Upper lobe of right lung (tissue), 1 donor: ENCODE measurements around the gene CD36. TPM values are rescaled to one million over a fixed set of nuclear protein-coding genes. Genes with fewer than 3 reads are reported as not detected.
A peak's percentile ranks its signal among the peaks of the same experiment; 100 is the strongest.

Experiments used
- ATAC-seq: fragments of 200-7000 bp; cut with Tn5 transposase; one replicate; pipeline ENCODE4 v1.9.1; 2020; ENCODE audit warnings: mild to moderate bottlenecking, moderate library complexity
- DNase-seq: peaks from one replicate; pipeline ENCODE4 v3.0.0-alpha.2; 2020
- H3K27ac ChIP-seq: fragments of 200-600 bp; one replicate; pipeline ENCODE4 v1.8.0; 2022
- H3K27me3 ChIP-seq: fragments of 200-600 bp; one replicate; pipeline ENCODE4 v1.8.0; 2022; ENCODE audit warnings: mild to moderate bottlenecking
- H3K36me3 ChIP-seq: fragments of 200-600 bp; one replicate; pipeline ENCODE4 v1.8.0; 2022
- H3K4me1 ChIP-seq: fragments of 200-600 bp; one replicate; pipeline ENCODE4 v1.8.0; 2022
- H3K4me3 ChIP-seq: fragments of 200-600 bp; one replicate; pipeline ENCODE4 v1.8.0; 2022; ENCODE audit warnings: mild to moderate bottlenecking
- H3K9me3 ChIP-seq: fragments of 200-600 bp; one replicate; pipeline ENCODE4 v1.8.0; 2022
- CTCF ChIP-seq: fragments of 200-600 bp; IDR thresholded peaks from one replicate; pipeline ENCODE4 v1.8.0; 2022; ENCODE audit warnings: antibody characterized with exemption
- intact Hi-C: fragments of 100-400 bp; cut with DNase I; formaldehyde crosslinking; loops from one replicate; pipeline ENCODE4 v1.11.0; 2022
- total RNA-seq: library from RNA; stranded (reverse); fragmentation: NEBNext Ultra II Directional; extraction: Animal tissue kit (Norgen Biotek cat#: 25700); gene quantifications from one replicate; pipeline ENCODE4 v1.2.1, GENCODE V29; 2021
- donor health status: DM: no; HTN: yes; CAD: no; lungs with severe emphysema.

CD36 gene
- total RNA-seq, 1 donor from 2014 or later, result 115 TPM

GRCh38 chr7:80608336-80608735 lies 30.1 kb upstream of the CD36 start:
- Histone ChIP-seq H3K27me3 (no peaks in the 10 kb centered on the region), H3K9me3 (no peaks in the 10 kb centered on the region), H3K4me1 (peaks cover 15% of the 10 kb centered on the region), H3K4me3 (no peak overlapping the region), H3K36me3 (no peaks in the 10 kb centered on the region), H3K27ac (no peak overlapping the region)
- no peak for TF ChIP-seq CTCF
- no peak for ATAC-seq
- intact Hi-C loops, result no loop called here
- DNase-seq, result no peak

GRCh38 chr7:80609751-80610150 lies 28.7 kb upstream of the CD36 start:
- ATAC-seq (no peak), DNase-seq (no peak)
- no peak for TF ChIP-seq CTCF
- Histone ChIP-seq H3K27me3 (no peaks in the 10 kb centered on the region), H3K4me3 (no peak overlapping the region), H3K4me1 (peaks cover 16% of the 10 kb centered on the region), H3K27ac (no peak overlapping the region), H3K36me3 (no peaks in the 10 kb centered on the region), H3K9me3 (no peaks in the 10 kb centered on the region)
- intact Hi-C loops, result no loop called here

- no peak overlapping the region for H3K27ac ChIP-seq
- H3K4me3 ChIP-seq, result no peak overlapping the region
- no peak for TF ChIP-seq CTCF
- ATAC-seq, result no peak
- peaks cover 16% of the 10 kb centered on the region for H3K4me1 ChIP-seq
- no peaks in the 10 kb centered on the region for H3K9me3 ChIP-seq
- no peak for DNase-seq
- no peaks in the 10 kb centered on the region for H3K36me3 ChIP-seq
- H3K27me3 ChIP-seq, result no peaks in the 10 kb centered on the region
- intact Hi-C loops, result no loop called here
These were observed 27.1 kb upstream of the CD36 start for GRCh38 chr7:80611353-80611752.

GRCh38 chr7:80611779-80612178 lies 26.7 kb upstream of the CD36 start:
- Histone ChIP-seq H3K4me1 (peaks cover 16% of the 10 kb centered on the region), H3K27ac (no peak overlapping the region)
- peak; percentile 62 for ATAC-seq

GRCh38 chr7:80612880-80613279 lies 25.6 kb upstream of the CD36 start:
- no peak for ATAC-seq
- Histone ChIP-seq H3K36me3 (no peaks in the 10 kb centered on the region), H3K4me1 (peaks cover 16% of the 10 kb centered on the region), H3K4me3 (no peak overlapping the region), H3K9me3 (no peaks in the 10 kb centered on the region), H3K27me3 (no peaks in the 10 kb centered on the region), H3K27ac (no peak overlapping the region)
- DNase-seq, result no peak
- no peak for TF ChIP-seq CTCF
- intact Hi-C loops, result no loop called here

More at GRCh38 chr7:80611779-80612178, 26.7 kb upstream of the CD36 start:
- Histone ChIP-seq H3K36me3 (no peaks in the 10 kb centered on the region), H3K9me3 (no peaks in the 10 kb centered on the region), H3K27me3 (no peaks in the 10 kb centered on the region), H3K4me3 (no peak overlapping the region)
- no peak for TF ChIP-seq CTCF
- intact Hi-C loops, result no loop called here
- peak; percentile 64 for DNase-seq

GRCh38 chr7:80613519-80613918 lies 24.9 kb upstream of the CD36 start:
- intact Hi-C loops, result no loop called here
- no peak overlapping the region for H3K4me3 ChIP-seq
- H3K4me1 ChIP-seq, result peaks cover 16% of the 10 kb centered on the region
- H3K9me3 ChIP-seq, result no peaks in the 10 kb centered on the region
- no peak for TF ChIP-seq CTCF
- no peak overlapping the region for H3K27ac ChIP-seq
- no peaks in the 10 kb centered on the region for H3K27me3 ChIP-seq
- no peak for DNase-seq
- H3K36me3 ChIP-seq, result no peaks in the 10 kb centered on the region
- ATAC-seq, result no peak
